H1 (cell line): ENCODE results near the gene ACACA. TPM values are rescaled to one million over a fixed set of nuclear protein-coding genes. Genes with fewer than 3 reads are reported as not detected.

Experiments used
- CTCF ChIA-PET: fragments of 300-600 bp; sonication (Branson Sonifier 250); formaldehyde crosslinking; loops from one replicate; lab custom pipeline; 2021; ENCODE audit not compliant: partially characterized antibody; lab: Charles Lee
- POLR2A ChIA-PET: fragments of 300-600 bp; sonication (Branson Sonifier 250); formaldehyde crosslinking; loops from one replicate; lab custom pipeline; 2021; ENCODE audit warnings: inconsistent platforms; ENCODE audit not compliant: partially characterized antibody; lab: Charles Lee
- DNase-seq, 2 experiments: peaks; one replicate each; pipeline versions ENCODE4 v3.0.0 to v3.0.0-alpha.2; 2010 to 2022; ENCODE audit warnings: low spot score in 2 of 2, low read depth in 1 of 2, mixed read lengths in 1 of 2
- FAIRE-seq: peaks from 2 replicates; lab custom pipeline; 2011; peaks lifted over from hg19 to GRCh38; lab: Jason Lieb, UNC
- H2AFZ ChIP-seq: 2 replicates; pipeline ENCODE4 v1.8.1; 2012; ENCODE audit warnings: low read length, inconsistent platforms
- H2AK5ac ChIP-seq: 2 replicates; pipeline ENCODE4 v1.6.1; 2013; ENCODE audit warnings: low read depth, low read length
- H2BK120ac ChIP-seq: replicated peaks from 2 replicates; pipeline ENCODE3; 2013; ENCODE audit warnings: low read depth, low read length, inconsistent platforms
- H2BK12ac ChIP-seq: 2 replicates; pipeline ENCODE4 v1.6.1; 2013; ENCODE audit warnings: low read depth, low read length
- H2BK15ac ChIP-seq: 2 replicates; pipeline ENCODE4 v1.6.1; 2013; ENCODE audit warnings: low read length
- H2BK20ac ChIP-seq: 2 replicates; pipeline ENCODE4 v1.6.1; 2013; ENCODE audit warnings: low read length
- H2BK5ac ChIP-seq: 2 replicates; pipeline ENCODE4 v1.6.1; 2013; ENCODE audit warnings: low read depth, low read length
- H3K14ac ChIP-seq: 2 replicates; pipeline ENCODE4 v1.6.1; 2013; ENCODE audit warnings: inconsistent platforms; ENCODE audit not compliant: insufficient read length
- H3K18ac ChIP-seq: 2 replicates; pipeline ENCODE4 v1.6.1; 2013; ENCODE audit warnings: low read length; ENCODE audit errors: extremely low read depth
- H3K23ac ChIP-seq: 2 replicates; pipeline ENCODE4 v1.6.1; 2013; ENCODE audit warnings: inconsistent platforms; ENCODE audit not compliant: insufficient read length
- H3K23me2 ChIP-seq: 2 replicates; pipeline ENCODE4 v1.6.1; 2013; ENCODE audit warnings: low read depth, low read length
- H3K27ac ChIP-seq: 2 replicates; pipeline ENCODE4 v1.6.1; 2011; ENCODE audit warnings: low read depth, low read length, inconsistent platforms
- H3K27me3 ChIP-seq, 4 experiments: replicated peaks in 1 of 4; 1 replicate in 1 of 4; 2 replicates in 3 of 4; pipeline versions ENCODE4 v1.6.1 to v1.8.1; 2011 to 2013; ENCODE audit warnings: low read length in 3 of 4, mild to moderate bottlenecking in 3 of 4, inconsistent platforms in 2 of 4, mixed read lengths in 2 of 4, moderate library complexity in 1 of 4; ENCODE audit not compliant: control insufficient read depth in 3 of 4, insufficient read depth in 3 of 4; ENCODE audit errors: extremely low read depth in 1 of 4
- H3K36me3 ChIP-seq, 4 experiments: 2 replicates each; pipeline versions ENCODE4 v1.6.1 to v1.8.1; 2011 to 2013; ENCODE audit warnings: mild to moderate bottlenecking in 4 of 4, low read length in 3 of 4, moderate library complexity in 2 of 4, control low read depth in 1 of 4, inconsistent platforms in 1 of 4; ENCODE audit not compliant: insufficient read depth in 4 of 4, control insufficient read depth in 2 of 4
- H3K4ac ChIP-seq: replicated peaks from 2 replicates; pipeline ENCODE3; 2013; ENCODE audit warnings: low read length, low read depth, mixed read lengths, inconsistent platforms; ENCODE audit not compliant: insufficient read length
- H3K4me1 ChIP-seq, 4 experiments: replicated peaks in 1 of 4; 1 replicate in 1 of 4; 2 replicates in 3 of 4; pipeline versions ENCODE4 v1.6.1 to v1.8.1; 2011 to 2013; ENCODE audit warnings: low read length in 3 of 4, inconsistent platforms in 2 of 4, mixed read lengths in 1 of 4; ENCODE audit not compliant: insufficient read depth in 4 of 4, control insufficient read depth in 3 of 4
- H3K4me2 ChIP-seq, 2 experiments: 2 replicates each; pipeline versions ENCODE4 v1.6.1 to v1.8.1; 2011 to 2013; ENCODE audit warnings: low read depth in 2 of 2, low read length in 2 of 2, control low read depth in 1 of 2, inconsistent platforms in 1 of 2, mild to moderate bottlenecking in 1 of 2; ENCODE audit not compliant: insufficient read depth in 1 of 2
- H3K4me3 ChIP-seq, 4 experiments: fragments of 200-600, 300-600 bp in 1 of 4; sonication (generic), shearing (Covaris generic), sonication (Bioruptor Twin) in 1 of 4; 2 replicates each; pipeline versions ENCODE4 v1.5.1 to v1.8.1; 2011 to 2016; ENCODE audit warnings: low read length in 4 of 4, low read depth in 3 of 4, control low read depth in 2 of 4, inconsistent platforms in 2 of 4, mild to moderate bottlenecking in 2 of 4, mixed read lengths in 1 of 4, moderate library complexity in 1 of 4; ENCODE audit not compliant: insufficient read depth in 2 of 4; ENCODE audit errors: extremely low read depth in 1 of 4
- H3K56ac ChIP-seq: replicated peaks from 2 replicates; pipeline ENCODE3; 2013; ENCODE audit warnings: low read depth, mild to moderate bottlenecking, mixed read lengths, low read length, inconsistent platforms; ENCODE audit not compliant: insufficient read length
- H3K79me1 ChIP-seq: 2 replicates; pipeline ENCODE4 v1.6.1; 2013; ENCODE audit warnings: low read depth, low read length, control low read depth
- H3K79me2 ChIP-seq, 2 experiments: 2 replicates each; pipeline versions ENCODE4 v1.6.1 to v1.8.1; 2012 to 2013; ENCODE audit warnings: low read length in 2 of 2, mild to moderate bottlenecking in 2 of 2, inconsistent platforms in 1 of 2; ENCODE audit not compliant: insufficient read depth in 2 of 2, control insufficient read depth in 1 of 2
- H3K9ac ChIP-seq, 4 experiments: replicated peaks in 1 of 4; 1 replicate in 1 of 4; 2 replicates in 3 of 4; pipeline versions ENCODE4 v1.6.1 to v1.8.1; 2011 to 2013; ENCODE audit warnings: low read depth in 3 of 4, low read length in 3 of 4, control low read depth in 2 of 4, mild to moderate bottlenecking in 2 of 4, moderate library complexity in 2 of 4, inconsistent platforms in 1 of 4; ENCODE audit errors: extremely low read depth in 1 of 4
- H3K9me3 ChIP-seq, 2 experiments: 2 replicates each; pipeline versions ENCODE4 v1.6.1 to v1.8.1; 2012 to 2013; ENCODE audit warnings: mild to moderate bottlenecking in 2 of 2, moderate library complexity in 2 of 2, control low read depth in 1 of 2, inconsistent platforms in 1 of 2, low read depth in 1 of 2, low read length in 1 of 2, mixed read lengths in 1 of 2; ENCODE audit not compliant: insufficient read depth in 2 of 2
- H4K20me1 ChIP-seq, 2 experiments: replicated peaks in 1 of 2; 2 replicates each; pipeline versions ENCODE3 to v1.8.1; 2011 to 2013; ENCODE audit warnings: inconsistent platforms in 2 of 2, low read length in 2 of 2, mild to moderate bottlenecking in 1 of 2; ENCODE audit not compliant: insufficient read depth in 2 of 2, control insufficient read depth in 1 of 2
- H4K5ac ChIP-seq: 2 replicates; pipeline ENCODE4 v1.6.1; 2013; ENCODE audit warnings: low read length, low read depth, mixed read lengths, inconsistent platforms; ENCODE audit not compliant: insufficient read length
- H4K8ac ChIP-seq: 2 replicates; pipeline ENCODE4 v1.8.0; 2013; ENCODE audit warnings: mild to moderate bottlenecking, moderate library complexity, low read length, inconsistent platforms; ENCODE audit not compliant: insufficient read depth; ENCODE audit errors: extremely low read depth
- H4K91ac ChIP-seq: replicated peaks from 2 replicates; pipeline ENCODE3; 2013; ENCODE audit warnings: low read length, mixed read lengths, inconsistent platforms; ENCODE audit not compliant: insufficient read length
- CBX5 ChIP-seq: fragments of 300-800, 300-1000 bp; sonication (generic); IDR thresholded peaks from 2 replicates; pipeline ENCODE4 v1.7.1; 2016; ENCODE audit warnings: antibody characterized with exemption, low read length, low read depth
- CHD1 ChIP-seq: IDR thresholded peaks from 2 replicates; pipeline ENCODE4 v1.6.1; 2012; ENCODE audit warnings: low read depth, low read length, improper control_type of control experiment
- EZH2 ChIP-seq: fragments of 200-600 bp; sonication (generic); IDR thresholded peaks from 2 replicates; pipeline ENCODE4 v1.7.1; 2012; ENCODE audit warnings: low read depth, mild to moderate bottlenecking, moderate library complexity, low read length, inconsistent platforms; ENCODE audit not compliant: severe bottlenecking
- JUN ChIP-seq: IDR thresholded peaks from 2 replicates; pipeline ENCODE4 v1.6.1; 2011; ENCODE audit warnings: low read depth, mild to moderate bottlenecking, improper control_type of control experiment, low read length
- JUND ChIP-seq: IDR thresholded peaks from 2 replicates; pipeline ENCODE4 v1.6.1; 2011; ENCODE audit warnings: mild to moderate bottlenecking, improper control_type of control experiment, low read length
- KDM4A ChIP-seq: IDR thresholded peaks from one replicate; pipeline ENCODE4 v1.7.1; 2012; ENCODE audit warnings: low read depth, mild to moderate bottlenecking, moderate library complexity, low read length, inconsistent platforms; ENCODE audit not compliant: severe bottlenecking
- RAD21 ChIP-seq, 2 experiments: IDR thresholded peaks in 1 of 2; conservative IDR thresholded peaks in 1 of 2; 2 replicates each; pipeline ENCODE4 v1.6.1; 2011; ENCODE audit warnings: low read depth in 2 of 2, low read length in 2 of 2, improper control_type of control experiment in 1 of 2, inconsistent platforms in 1 of 2, mild to moderate bottlenecking in 1 of 2, moderate library complexity in 1 of 2
- RNF2 ChIP-seq: fragments of 200-900, 300-1000 bp; sonication (generic); IDR thresholded peaks from 2 replicates; pipeline ENCODE4 v1.7.1; 2016; ENCODE audit warnings: borderline replicate concordance, low read depth, mild to moderate bottlenecking, antibody characterized with exemption, low read length; ENCODE audit not compliant: poor library complexity, severe bottlenecking; ENCODE audit errors: missing control alignments
- RXRA ChIP-seq: IDR thresholded peaks from 2 replicates; pipeline ENCODE4 v1.6.1; 2011; ENCODE audit warnings: low read depth, mild to moderate bottlenecking, low read length, moderate library complexity; ENCODE audit not compliant: insufficient read depth
- SP4 ChIP-seq: IDR thresholded peaks from 2 replicates; pipeline ENCODE4 v1.6.1; 2012; ENCODE audit warnings: low read length, inconsistent platforms
- SUZ12 ChIP-seq: fragments of 200-600 bp; sonication (generic); IDR thresholded peaks from 2 replicates; pipeline ENCODE4 v1.6.1; 2012; ENCODE audit warnings: mild to moderate bottlenecking, inconsistent platforms, low read length, moderate library complexity, mixed read lengths
- WGBS, 2 experiments: shearing (Covaris generic) in 1 of 2; methylation state at CpG; one replicate each; pipeline versions ENCODE4 v1.1.6 to v1.1.7; 2013 to 2015; ENCODE audit warnings: low lambda C conversion rate in 2 of 2, mixed read lengths in 2 of 2, inconsistent platforms in 1 of 2, low coverage in 1 of 2, missing lambda C conversion rate in 1 of 2; ENCODE audit not compliant: insufficient replicate concordance in 2 of 2, insufficient coverage in 1 of 2, insufficient read length in 1 of 2; ENCODE audit errors: extremely low coverage in 1 of 2, missing lambda C conversion rate in 1 of 2; 5-methylcytosine and 5-hydroxymethylcytosine counted together
- polyA plus RNA-seq, 7 experiments: library from polyadenylated mRNA; depleted of rRNA in 3 of 7; stranded (reverse) in 5 of 7; unstranded in 2 of 7; fragments of >200 nt in 5 of 7; fragments of 200-250 nt in 2 of 7; gene quantifications; 1 replicate in 5 of 7; 2 replicates in 1 of 7; 4 replicates in 1 of 7; pipeline versions ENCODE4 v1.2.1 to v1.2.3, GENCODE V29; 2011 to 2013; ENCODE audit warnings: missing spikeins in 2 of 7, mixed read lengths in 2 of 7
- total RNA-seq: library from RNA; stranded (reverse); fragmentation: NEBNext Ultra II Directional; extraction: Animal tissue kit (Norgen Biotek cat#: 25700); gene quantifications from 2 replicates; pipeline ENCODE4 v1.2.1, GENCODE V29; 2021

The ACACA gene
- total and polyA plus RNA-seq, 2 of the 8 experiments (the other 6 are each of a cell fraction or from before 2014, with no cell fraction given), result 74.0 to 160 TPM

GRCh38 chr17:37088913-37089312 is 317.7 kb downstream of the ACACA start:
- Histone ChIP-seq H3K23ac (no peak overlapping the region), H2BK12ac (no peak overlapping the region), H3K4me2 (no peak overlapping the region), H2BK5ac (no peak overlapping the region), H3K14ac (no peak overlapping the region), H3K18ac (no peak overlapping the region), H4K8ac (no peak overlapping the region), H3K9me3 (no peaks in the 10 kb centered on the region), H4K91ac (no peak overlapping the region), H3K36me3 (peaks cover 6 to 50% (median 38%) of the 10 kb centered on the region in 4 experiments; a peak in 7 of 8 replicates), H2AK5ac (no peak overlapping the region), H3K79me1 (no peaks in the 10 kb centered on the region), H4K5ac (no peak overlapping the region), H3K79me2 (no peaks in the 10 kb centered on the region), H3K27ac (no peak overlapping the region; the same call in 1 of the 2 replicates), H2BK120ac (no peak overlapping the region), H3K4ac (no peak overlapping the region), H2BK20ac (no peak overlapping the region), H3K4me1 (peaks cover 0 to 9% (median 0%) of the 10 kb centered on the region in 4 experiments; a peak in 2 of 7 replicates), H3K56ac (no peak overlapping the region), H3K9ac (no peak overlapping the region), H2AFZ (no peak overlapping the region), H4K20me1 (no peaks in the 10 kb centered on the region), H3K23me2 (no peaks in the 10 kb centered on the region), H2BK15ac (no peak overlapping the region), H3K27me3 (no peaks in the 10 kb centered on the region), H3K4me3 (no peak overlapping the region)
- ChIA-PET POLR2A (interaction anchor here (1.1 to 1.4 kb wide), 2 partner anchors 9 to 147 kb away, joined by 3 to 4 read pairs; no protein-coding TSS in a partner anchor), CTCF (interaction anchor here (0.7 to 2.1 kb wide), 9 partner anchors 9 to 471 kb away, joined by 3 to 7 read pairs (median 3); no protein-coding TSS in a partner anchor)
- FAIRE-seq (no peak), DNase-seq (no peak)
- 86% methylated on average over 11 of the region's 11 CpGs; no CpG with 5 or more reads in 1 of the 2 experiments for WGBS, 2 experiments
- TF ChIP-seq JUND, result no peak
- TF ChIP-seq EZH2, result no peak
- no peak for TF ChIP-seq KDM4A
- TF ChIP-seq CHD1, result no peak
- no peak for TF ChIP-seq RXRA
- peak; percentile 37 to 57 for TF ChIP-seq RAD21 (IDR thresholded peaks at IDR 0.05 in 1 of 2, conservative IDR thresholded peaks at IDR 0.05 in 1 of 2; ENCODE audit: low read depth in 2 of 2, low read length in 2 of 2)
- no peak for TF ChIP-seq JUN
- no peak for TF ChIP-seq RNF2
- TF ChIP-seq SUZ12, result no peak
- TF ChIP-seq CBX5, result no peak
- TF ChIP-seq SP4, result no peak
